Activated CD4-positive, alpha-beta T cell treated with anti-CD3 and anti-CD28 coated beads for 4 hours (primary cell): ENCODE results near the gene KDM4C.

Source experiments
- DNase-seq, 2 donors: peaks; one replicate each; pipeline ENCODE4 v3.0.0-alpha.2; 2020

KDM4C gene

DNA sequence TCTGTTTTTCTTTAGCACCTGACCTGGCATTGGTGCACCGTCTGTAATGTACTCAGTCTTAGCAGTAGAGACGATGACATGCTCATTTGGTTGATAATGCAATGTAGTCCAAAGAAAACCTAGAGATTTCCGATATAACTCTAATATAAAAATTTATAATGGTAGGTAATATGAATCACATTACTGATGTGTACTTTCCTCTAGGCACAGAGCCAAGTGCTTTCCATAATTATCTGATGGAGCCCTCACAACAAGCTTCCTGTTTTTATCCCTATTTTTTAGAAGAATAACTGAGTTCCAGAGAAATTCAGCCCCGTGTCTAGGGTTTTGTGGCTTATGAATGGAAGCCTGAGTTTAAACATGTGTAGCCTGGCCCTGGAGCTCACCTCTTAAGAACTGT, 53.7 kb downstream of the KDM4C start:
- no peak for DNase-seq

GRCh38 chr9:6816581-6816980, 58.8 kb downstream of the KDM4C start:
- no peak for DNase-seq

- no peak for DNase-seq
Measured at GRCh38 chr9:6818292-6818922, 60.6 kb downstream of the KDM4C start.

DNA sequence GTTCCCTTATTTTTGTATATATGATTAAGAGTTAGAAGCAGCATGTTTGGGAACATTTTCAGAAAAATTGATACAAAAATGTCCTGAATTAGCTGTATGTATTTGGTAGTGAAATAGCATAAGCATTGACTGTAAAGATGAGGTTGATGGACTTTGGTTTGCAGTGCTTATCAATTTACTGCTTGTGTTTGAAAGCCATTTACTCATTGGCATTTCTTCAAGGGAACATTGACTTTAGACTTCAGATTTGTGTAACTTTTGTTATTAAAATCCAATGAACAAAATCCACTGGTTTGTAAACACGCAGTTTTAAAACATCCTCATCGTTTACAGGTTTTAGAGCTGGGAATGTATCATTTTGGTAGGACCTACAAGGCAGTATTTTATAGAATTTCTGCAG, 61.3 kb downstream of the KDM4C start:
- DNase-seq, result no peak

DNA sequence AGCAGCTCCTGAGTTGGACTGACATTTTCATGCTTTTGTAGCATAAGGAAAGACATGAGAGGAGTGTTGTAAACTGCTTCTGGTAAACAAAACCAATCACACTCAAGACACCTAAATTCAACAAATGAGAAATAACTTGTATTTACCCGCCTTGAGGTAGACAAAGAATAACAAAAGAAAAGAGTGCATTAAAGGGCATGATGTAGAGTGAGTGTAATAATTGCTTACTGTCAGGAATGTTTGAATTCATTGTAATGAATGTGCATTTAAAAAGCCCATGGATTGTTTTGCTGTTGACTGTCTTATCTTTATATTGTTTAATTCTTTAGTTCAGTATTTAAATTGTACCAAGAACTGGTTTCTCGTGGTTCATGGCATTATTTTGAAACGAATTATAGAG, 61.8 kb downstream of the KDM4C start:
- DNase-seq, result no peak

- DNase-seq, result no peak
Measured at GRCh38 chr9:6822696-6823095, 64.9 kb downstream of the KDM4C start.

DNA sequence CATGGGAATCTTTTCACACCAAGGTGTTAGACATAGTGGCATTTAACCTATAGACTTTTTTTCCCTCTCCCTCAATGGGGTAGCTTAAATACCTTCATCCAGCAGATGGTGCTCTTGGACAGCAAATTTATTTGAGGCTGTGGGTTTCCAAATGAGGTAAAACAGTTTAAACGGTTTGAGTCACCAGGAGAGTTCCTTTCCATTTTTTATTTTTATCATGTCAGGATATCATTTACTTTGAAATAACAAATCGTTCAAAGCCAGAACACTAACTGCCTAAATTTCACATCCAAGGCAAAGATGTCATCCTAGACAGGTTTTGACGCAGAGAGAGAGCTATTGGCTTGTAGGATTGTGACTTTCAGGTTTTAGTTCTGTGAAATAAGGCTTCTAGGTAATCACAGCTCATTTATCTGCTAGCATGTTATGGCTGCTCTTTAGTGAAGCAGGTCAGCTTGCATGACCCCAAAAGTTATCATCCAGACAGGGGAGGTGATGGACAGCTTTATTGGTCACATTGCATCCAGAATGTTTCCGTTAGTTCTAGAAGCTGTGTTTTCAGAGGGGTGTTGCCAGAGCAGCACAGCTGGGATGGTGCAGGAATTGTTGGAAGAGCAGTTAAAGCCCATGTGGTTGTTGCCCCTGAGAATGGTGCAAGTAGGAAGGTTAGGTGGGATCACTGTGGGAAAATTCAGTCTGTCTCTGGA, 69.8 kb downstream of the KDM4C start:
- peak in 1 of 2 donors; percentile 33 for DNase-seq

DNA sequence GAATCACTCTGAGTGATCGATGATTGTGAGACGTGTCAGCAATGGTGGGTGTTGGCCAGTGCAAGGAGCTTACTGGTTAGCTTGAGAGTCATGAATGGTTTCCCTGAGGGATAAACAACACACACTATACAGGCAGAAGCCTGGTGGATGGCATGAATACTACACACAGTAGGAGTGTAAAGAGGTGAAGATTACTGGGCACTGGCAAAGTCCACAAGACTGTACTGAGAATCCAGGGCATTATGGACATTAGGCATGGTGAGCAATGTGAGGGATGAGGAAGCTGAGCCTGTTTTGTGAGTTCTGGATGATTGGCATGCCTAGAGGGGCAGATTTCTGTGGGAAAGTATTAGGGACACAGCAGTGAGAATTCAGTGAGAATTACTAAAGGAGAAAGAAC, 71.3 kb downstream of the KDM4C start:
- no peak for DNase-seq

- DNase-seq, result no peak
Measured at GRCh38 chr9:6829536-6829935, 71.8 kb downstream of the KDM4C start.

GRCh38 chr9:6833518-6834192, 75.9 kb downstream of the KDM4C start:
- DNase-seq, result no peak

DNA sequence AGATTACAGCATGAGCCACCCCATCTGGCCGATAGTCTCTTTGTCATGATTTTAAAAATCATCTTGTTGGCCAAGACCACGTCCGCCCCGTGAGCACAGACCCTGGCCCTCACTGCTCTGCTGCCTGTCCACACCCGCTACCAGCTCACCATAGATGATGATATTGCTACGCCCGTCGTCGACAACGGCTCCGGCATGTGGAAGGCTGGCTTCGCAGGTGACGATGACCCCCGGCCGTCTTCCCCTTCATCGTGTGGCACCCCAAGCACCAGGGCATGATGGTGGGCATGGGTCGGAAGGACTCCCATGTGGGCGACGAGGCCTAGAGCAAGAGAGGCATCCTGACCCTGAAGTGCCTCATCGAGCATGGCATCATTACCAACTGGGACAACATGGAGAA, 76.5 kb downstream of the KDM4C start:
- no peak for DNase-seq

- no peak for DNase-seq
Measured at GRCh38 chr9:6838158-6838557, 80.4 kb downstream of the KDM4C start.

DNA sequence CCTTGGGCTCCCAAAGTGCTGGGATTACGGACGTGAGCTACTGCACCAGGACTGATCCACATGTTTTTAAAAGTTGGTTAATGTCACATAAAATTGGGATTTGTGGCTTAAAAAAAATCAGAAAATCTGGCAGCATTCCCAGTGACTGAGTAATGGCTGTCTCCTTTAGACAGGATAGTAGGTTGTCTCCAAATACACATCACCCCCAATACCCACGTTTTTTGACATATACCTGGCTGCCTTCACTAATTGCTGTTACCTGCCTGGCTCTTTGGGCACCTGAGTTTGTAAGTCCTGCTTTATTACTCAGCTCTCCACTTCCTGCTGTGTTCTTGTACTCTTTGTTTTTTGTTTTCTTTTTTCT, 84.8 kb downstream of the KDM4C start:
- no peak for DNase-seq

DNA sequence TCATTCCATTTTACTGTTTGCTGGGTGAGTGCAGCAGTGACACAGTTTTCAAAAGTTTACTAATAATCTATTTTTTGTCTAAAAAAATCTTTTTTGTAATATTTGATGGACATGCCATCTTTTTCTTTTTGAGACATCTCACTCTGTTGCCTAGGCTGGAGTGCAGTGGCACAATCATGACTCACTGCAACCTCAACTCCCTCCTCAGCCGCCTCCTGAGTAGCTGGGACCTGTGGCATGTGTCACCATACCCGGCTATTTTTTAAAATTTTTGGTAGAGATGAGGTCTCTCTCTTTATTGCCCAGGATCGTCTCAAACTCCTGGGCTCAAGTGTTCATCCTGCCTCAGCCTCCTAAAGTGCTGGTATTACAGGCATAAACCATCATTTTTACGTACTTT, 86.0 kb downstream of the KDM4C start:
- DNase-seq, result no peak

GRCh38 chr9:6844267-6844666, 86.5 kb downstream of the KDM4C start:
- no peak for DNase-seq

GRCh38 chr9:6845128-6845826, 87.5 kb downstream of the KDM4C start:
- DNase-seq, result no peak

- no peak for DNase-seq
Measured at GRCh38 chr9:6845880-6846279, 88.1 kb downstream of the KDM4C start.

GRCh38 chr9:6852243-6852963, 94.6 kb downstream of the KDM4C start:
- no peak for DNase-seq

DNA sequence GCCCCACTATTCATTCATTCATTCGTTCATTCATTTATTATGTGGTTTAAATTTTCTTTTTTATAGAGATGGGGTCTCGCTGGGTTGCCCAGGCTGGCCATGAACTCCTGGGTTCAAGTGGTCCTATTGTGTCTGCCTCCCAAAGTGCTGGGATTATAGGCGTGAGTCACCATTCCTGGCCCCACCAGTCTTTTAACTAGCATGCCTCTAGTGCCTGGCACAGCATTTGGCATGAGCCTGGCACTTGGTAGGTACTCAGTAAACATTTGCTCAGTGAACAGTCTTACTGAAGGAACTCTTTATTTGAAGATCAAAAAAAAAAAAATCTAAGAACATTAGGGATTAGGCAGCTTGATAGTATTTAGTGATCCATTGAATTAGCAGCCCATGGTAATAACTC, 98.1 kb downstream of the KDM4C start:
- DNase-seq, result no peak

GRCh38 chr9:6864102-6864501, 106.3 kb downstream of the KDM4C start:
- DNase-seq, result no peak

DNA sequence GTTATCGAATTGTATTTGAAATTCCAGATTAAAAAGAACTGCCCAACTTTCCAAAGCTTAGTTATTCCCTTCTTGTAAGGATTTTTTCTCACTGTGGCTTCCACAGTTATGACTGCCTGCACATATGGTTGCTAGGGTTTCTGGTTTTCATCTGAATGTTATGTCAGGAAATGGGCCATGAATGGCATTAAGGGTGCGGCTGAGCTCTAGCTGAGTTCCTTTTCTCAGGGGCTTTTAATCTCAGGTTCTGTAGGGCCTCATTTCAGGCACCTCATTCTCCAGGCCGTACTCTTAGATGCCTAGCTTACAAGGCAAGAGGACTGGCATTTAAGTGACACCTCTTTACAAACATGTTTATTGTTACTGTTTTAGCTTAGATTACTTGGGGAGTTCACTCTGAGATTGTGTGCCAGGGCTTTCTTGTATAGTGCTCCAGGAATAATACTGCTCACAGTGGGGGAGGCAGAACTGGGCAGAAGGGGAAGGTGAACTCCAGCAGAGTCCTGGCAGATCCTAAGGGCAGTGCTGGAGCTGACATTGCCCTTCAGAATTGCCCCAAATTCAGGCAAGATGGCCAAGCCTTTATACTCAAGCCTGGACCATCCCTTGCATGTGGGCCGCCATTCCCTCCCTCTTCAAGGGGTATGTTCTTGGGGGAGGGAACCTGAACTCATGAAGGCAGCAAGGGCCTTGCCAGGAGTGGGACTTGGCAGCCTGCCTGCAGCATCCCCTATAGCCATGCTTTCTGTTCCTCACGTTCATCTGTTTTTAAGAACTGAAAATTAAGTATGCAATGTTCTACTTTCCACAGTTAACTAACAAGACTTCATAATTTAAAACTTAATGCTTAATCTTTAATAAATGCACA, 111.5 kb downstream of the KDM4C start:
- DNase-seq, result no peak

DNA sequence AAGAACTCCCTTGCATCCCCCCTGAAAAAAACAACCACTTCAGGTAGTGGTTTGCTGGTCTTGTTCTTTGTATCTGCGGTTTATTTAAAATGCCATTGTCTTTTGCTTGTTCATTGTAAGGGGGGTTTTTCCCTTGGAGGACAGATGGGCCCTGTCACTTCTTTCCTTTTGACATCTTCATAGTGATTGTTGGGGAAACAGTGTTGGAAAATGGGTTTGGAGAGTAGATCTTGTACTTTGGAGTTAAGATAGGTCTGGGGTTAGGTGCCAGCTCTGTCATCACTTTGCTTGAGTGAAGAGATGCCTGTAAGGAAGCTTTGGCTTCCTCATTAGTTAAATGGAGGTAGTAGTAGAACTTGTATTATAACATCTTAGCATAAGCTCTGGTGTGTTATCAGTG, 112.4 kb downstream of the KDM4C start:
- DNase-seq, result no peak
